ENCODE measurements around the gene STXBP4.

- TF ChIP-seq CTCF (IDR thresholded peaks at IDR 0.05) = no peak
- no peak for TF ChIP-seq RAD21 (IDR thresholded peaks at IDR 0.05; ENCODE audit: low read length)
- TF ChIP-seq TCF12 (IDR thresholded peaks at IDR 0.05) = no peak
- no peak for TF ChIP-seq PBX3 (IDR thresholded peaks at IDR 0.05)
- no peak for TF ChIP-seq GABPA (IDR thresholded peaks at IDR 0.05; ENCODE audit: low read depth)
- no peak for TF ChIP-seq USF1 (IDR thresholded peaks at IDR 0.05; ENCODE audit: borderline replicate concordance, low read depth)
- TF ChIP-seq ELF1 (IDR thresholded peaks at IDR 0.05) = no peak
- no peak for TF ChIP-seq MAX (IDR thresholded peaks at IDR 0.05; ENCODE audit: low read depth)
- no peak for TF ChIP-seq REST (IDR thresholded peaks at IDR 0.05; ENCODE audit: low read depth, low read length)
- TF ChIP-seq NFIC (IDR thresholded peaks at IDR 0.05; ENCODE audit: borderline replicate concordance) = no peak
- TF ChIP-seq CHD2 (IDR thresholded peaks at IDR 0.05; ENCODE audit: low read length, partially characterized antibody) = no peak
- TF ChIP-seq TAF1 (IDR thresholded peaks at IDR 0.05; ENCODE audit: borderline replicate concordance, low read depth, low read length) = no peak
- TF ChIP-seq FOXM1 (IDR thresholded peaks at IDR 0.05; ENCODE audit: low read depth) = no peak
- TF ChIP-seq SMC3 (IDR thresholded peaks at IDR 0.05; ENCODE audit: low read depth, low read length) = no peak
These were observed 11.8 kb upstream of the STXBP4 start for GRCh38 chr17:54956791-54957190.
